Breast epithelium (tissue), 3 donors: ENCODE results near the gene CYP3A4.

Source experiments
- POLR2A ChIP-seq: fragments of 450-650 bp; IDR thresholded peaks from one replicate; pipeline ENCODE4 v1.6.1; 2016; ENCODE audit warnings: antibody characterized with exemption, mild to moderate bottlenecking, moderate library complexity
- TF ChIP-seq, protein P1 (sequence below), 3 donors: fragments of 450-650 bp; IDR thresholded peaks; one replicate each; pipeline ENCODE4 v1.5.1; 2016 to 2017; ENCODE audit warnings: antibody characterized with exemption in 3 of 3, mild to moderate bottlenecking in 3 of 3, moderate library complexity in 3 of 3

DNA sequence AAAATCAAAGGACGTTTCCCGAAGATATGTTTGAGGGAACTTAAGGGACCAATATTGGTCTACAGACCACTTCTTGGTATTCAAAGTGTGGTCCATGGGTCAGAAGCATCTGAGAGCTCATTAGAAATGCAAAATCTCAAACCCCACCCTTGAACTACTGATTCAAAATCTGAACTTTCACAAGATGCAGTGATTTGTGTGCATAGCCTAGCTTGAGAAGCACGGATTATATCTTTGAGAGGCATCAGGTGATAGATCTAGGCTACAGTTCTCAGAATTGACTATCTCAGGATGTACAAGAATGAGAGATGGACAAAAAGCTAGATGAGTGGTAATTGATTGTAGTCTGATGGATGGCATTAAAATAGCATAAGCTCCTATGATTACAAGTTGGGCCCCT, 19.5 kb downstream of the CYP3A4 start:
- TF ChIP-seq, protein P1, sequence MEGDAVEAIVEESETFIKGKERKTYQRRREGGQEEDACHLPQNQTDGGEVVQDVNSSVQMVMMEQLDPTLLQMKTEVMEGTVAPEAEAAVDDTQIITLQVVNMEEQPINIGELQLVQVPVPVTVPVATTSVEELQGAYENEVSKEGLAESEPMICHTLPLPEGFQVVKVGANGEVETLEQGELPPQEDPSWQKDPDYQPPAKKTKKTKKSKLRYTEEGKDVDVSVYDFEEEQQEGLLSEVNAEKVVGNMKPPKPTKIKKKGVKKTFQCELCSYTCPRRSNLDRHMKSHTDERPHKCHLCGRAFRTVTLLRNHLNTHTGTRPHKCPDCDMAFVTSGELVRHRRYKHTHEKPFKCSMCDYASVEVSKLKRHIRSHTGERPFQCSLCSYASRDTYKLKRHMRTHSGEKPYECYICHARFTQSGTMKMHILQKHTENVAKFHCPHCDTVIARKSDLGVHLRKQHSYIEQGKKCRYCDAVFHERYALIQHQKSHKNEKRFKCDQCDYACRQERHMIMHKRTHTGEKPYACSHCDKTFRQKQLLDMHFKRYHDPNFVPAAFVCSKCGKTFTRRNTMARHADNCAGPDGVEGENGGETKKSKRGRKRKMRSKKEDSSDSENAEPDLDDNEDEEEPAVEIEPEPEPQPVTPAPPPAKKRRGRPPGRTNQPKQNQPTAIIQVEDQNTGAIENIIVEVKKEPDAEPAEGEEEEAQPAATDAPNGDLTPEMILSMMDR (IDR thresholded peaks at IDR 0.05) = no peak
- no peak for TF ChIP-seq POLR2A
